ENCODE measurements around the gene EEF1AKMT4.

EEF1AKMT4 gene

GRCh38 chr3:184237211-184237610 lies 12.3 kb upstream of the EEF1AKMT4 start:
- DNase-seq (ENCODE audit: low read depth in 1 of 2, low spot score in 1 of 2): no peak
- TF ChIP-seq REST (IDR thresholded peaks at IDR 0.05; ENCODE audit: insufficient replicate concordance, low read depth) (no peak), GABPA (IDR thresholded peaks at IDR 0.05; ENCODE audit: low read depth) (no peak), CTCF (IDR thresholded peaks at IDR 0.05; ENCODE audit: insufficient read depth, low read length) (no peak), SPI1 (IDR thresholded peaks at IDR 0.05; ENCODE audit: borderline replicate concordance, low read depth) (no peak), POLR2AphosphoS5 (IDR thresholded peaks at IDR 0.05; ENCODE audit: low read depth) (no peak)
- Histone ChIP-seq H3K27ac (replicated peaks) (no peak overlapping the region), H3K27me3 (ENCODE audit: insufficient read depth, poor library complexity, severe bottlenecking) (peaks cover 5% of the 10 kb centered on the region), H3K4me3 (replicated peaks; ENCODE audit: insufficient read depth, low read length) (no peak overlapping the region)

- Histone ChIP-seq H3K27me3 (ENCODE audit: insufficient read depth, poor library complexity, severe bottlenecking) (peaks cover under 1% of the 10 kb centered on the region), H3K27ac (replicated peaks) (no peak overlapping the region), H3K4me3 (replicated peaks; ENCODE audit: insufficient read depth, low read length) (no peak overlapping the region)
- DNase-seq (ENCODE audit: low read depth in 1 of 2, low spot score in 1 of 2): no peak
- TF ChIP-seq POLR2AphosphoS5 (IDR thresholded peaks at IDR 0.05; ENCODE audit: low read depth) (no peak), REST (IDR thresholded peaks at IDR 0.05; ENCODE audit: insufficient replicate concordance, low read depth) (no peak), CTCF (IDR thresholded peaks at IDR 0.05; ENCODE audit: insufficient read depth, low read length) (no peak), SPI1 (IDR thresholded peaks at IDR 0.05; ENCODE audit: borderline replicate concordance, low read depth) (no peak), GABPA (IDR thresholded peaks at IDR 0.05; ENCODE audit: low read depth) (no peak)
These were observed 11.7 kb upstream of the EEF1AKMT4 start for GRCh38 chr3:184237807-184238206.

- H3K27me3 ChIP-seq (ENCODE audit: insufficient read depth, poor library complexity, severe bottlenecking): no peaks in the 10 kb centered on the region
- TF ChIP-seq GABPA (IDR thresholded peaks at IDR 0.05; ENCODE audit: low read depth) (no peak), SPI1 (IDR thresholded peaks at IDR 0.05; ENCODE audit: borderline replicate concordance, low read depth) (no peak), POLR2AphosphoS5 (IDR thresholded peaks at IDR 0.05; ENCODE audit: low read depth) (no peak), REST (IDR thresholded peaks at IDR 0.05; ENCODE audit: insufficient replicate concordance, low read depth) (no peak), CTCF (IDR thresholded peaks at IDR 0.05; ENCODE audit: insufficient read depth, low read length) (no peak)
- no peak for DNase-seq (ENCODE audit: low read depth in 1 of 2, low spot score in 1 of 2)
- H3K4me3 ChIP-seq (replicated peaks; ENCODE audit: insufficient read depth, low read length): no peak overlapping the region
- no peak overlapping the region for H3K27ac ChIP-seq (replicated peaks)
These were observed 11.1 kb upstream of the EEF1AKMT4 start for GRCh38 chr3:184238246-184238818.
